Measurements from ENCODE around the gene SPDYE1. TPM values are rescaled to one million over a fixed set of nuclear protein-coding genes. Genes with fewer than 3 reads are reported as not detected.
"Not testable (repeated sequence)": the region's sequence is repeated elsewhere in the genome, so short reads cannot be mapped to it uniquely, and the experiment has no call there.

Gene SPDYE1
- total RNA-seq, 1 donor: under 0.01 TPM

GRCh38 chr7:43982848-43983247, 14.8 kb upstream of the SPDYE1 start:
- H3K9me3 ChIP-seq (ENCODE audit: low read depth, low read length); H3K27me3 ChIP-seq (ENCODE audit: insufficient read depth, low read length); H3K4me1 ChIP-seq (ENCODE audit: insufficient read depth, low read length); H3K4me3 ChIP-seq (ENCODE audit: low read length): not testable (repeated sequence)

- not testable (repeated sequence) for H3K27me3 ChIP-seq (ENCODE audit: insufficient read depth, low read length); H3K4me1 ChIP-seq (ENCODE audit: insufficient read depth, low read length); H3K4me3 ChIP-seq (ENCODE audit: low read length); H3K9me3 ChIP-seq (ENCODE audit: low read depth, low read length)
These were observed 14.0 kb upstream of the SPDYE1 start for GRCh38 chr7:43983736-43984135.

- not testable (repeated sequence) for H3K27me3 ChIP-seq (ENCODE audit: insufficient read depth, low read length); H3K4me1 ChIP-seq (ENCODE audit: insufficient read depth, low read length); H3K4me3 ChIP-seq (ENCODE audit: low read length)
These were observed 11.5 kb upstream of the SPDYE1 start for GRCh38 chr7:43985904-43986864.

GRCh38 chr7:43987476-43987875, 10.2 kb upstream of the SPDYE1 start:
- not testable (repeated sequence) for H3K4me1 ChIP-seq (ENCODE audit: insufficient read depth, low read length); H3K9me3 ChIP-seq (ENCODE audit: low read depth, low read length); H3K27me3 ChIP-seq (ENCODE audit: insufficient read depth, low read length); H3K4me3 ChIP-seq (ENCODE audit: low read length)

More at GRCh38 chr7:43985904-43986864, 11.5 kb upstream of the SPDYE1 start:
- H3K9me3 ChIP-seq (ENCODE audit: low read depth, low read length): not testable (repeated sequence)

DNA sequence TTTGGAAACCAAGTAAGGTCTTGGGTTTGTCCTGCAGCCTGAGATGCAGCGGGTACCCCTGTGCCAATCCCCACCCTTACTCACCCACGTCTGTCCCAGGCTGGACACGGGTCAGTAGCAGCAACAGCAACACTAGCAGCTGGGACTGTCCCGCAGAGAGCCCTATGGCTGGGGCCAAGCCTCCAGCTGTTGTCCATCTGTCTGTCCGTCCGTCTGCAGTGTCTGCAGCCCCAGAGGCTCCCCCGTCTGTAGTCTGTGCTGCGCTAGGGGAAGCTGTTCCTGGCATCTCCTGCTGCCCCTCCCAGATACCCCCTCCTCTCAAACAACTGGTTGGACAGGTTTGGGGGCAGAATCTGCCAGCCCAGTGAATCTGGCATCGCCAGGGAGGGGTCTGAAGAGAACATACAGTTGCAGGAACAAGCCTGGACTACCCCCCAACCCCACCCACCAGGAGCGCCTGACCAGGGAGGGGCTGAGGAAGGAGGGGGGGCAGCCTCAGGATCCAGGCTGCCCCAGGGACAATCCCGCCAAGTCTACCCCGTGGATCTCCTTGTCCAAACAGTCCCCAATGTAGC, 7.6 kb upstream of the SPDYE1 start:
- not testable (repeated sequence) for H3K4me1 ChIP-seq (ENCODE audit: insufficient read depth, low read length); H3K27me3 ChIP-seq (ENCODE audit: insufficient read depth, low read length); H3K4me3 ChIP-seq (ENCODE audit: low read length); H3K9me3 ChIP-seq (ENCODE audit: low read depth, low read length)

GRCh38 chr7:43990829-43991228, 6.9 kb upstream of the SPDYE1 start:
- H3K9me3 ChIP-seq (ENCODE audit: low read depth, low read length); H3K4me3 ChIP-seq (ENCODE audit: low read length); H3K4me1 ChIP-seq (ENCODE audit: insufficient read depth, low read length); H3K27me3 ChIP-seq (ENCODE audit: insufficient read depth, low read length): not testable (repeated sequence)

DNA sequence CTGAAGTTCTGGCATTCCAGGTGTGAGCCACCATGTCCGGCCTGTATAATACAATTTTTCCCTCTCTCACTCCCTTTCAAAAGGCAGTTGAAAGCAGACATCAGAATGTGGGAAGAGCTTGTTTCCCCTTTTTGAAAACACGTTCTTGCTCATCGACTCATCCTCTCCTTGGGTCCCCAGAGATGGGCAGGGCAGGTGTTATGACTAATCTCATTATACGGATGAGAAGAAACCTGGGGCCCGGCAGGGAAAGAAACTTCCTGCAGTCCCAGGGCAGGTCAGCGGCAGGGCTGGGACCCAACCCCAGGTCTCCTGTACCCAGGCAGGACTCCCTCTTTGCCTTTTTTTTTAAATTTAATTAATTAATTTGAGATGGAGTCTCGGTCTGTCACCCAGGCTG, 4.8 kb upstream of the SPDYE1 start:
- not testable (repeated sequence) for H3K27me3 ChIP-seq (ENCODE audit: insufficient read depth, low read length); H3K9me3 ChIP-seq (ENCODE audit: low read depth, low read length); H3K4me1 ChIP-seq (ENCODE audit: insufficient read depth, low read length); H3K4me3 ChIP-seq (ENCODE audit: low read length)

GRCh38 chr7:43994681-43995080, 3.0 kb upstream of the SPDYE1 start:
- H3K4me3 ChIP-seq (ENCODE audit: low read length); H3K9me3 ChIP-seq (ENCODE audit: low read depth, low read length): not testable (repeated sequence)

GRCh38 chr7:44012081-44012480, 14.4 kb downstream of the SPDYE1 start:
- not testable (repeated sequence) for H3K9me3 ChIP-seq (ENCODE audit: low read depth, low read length); H3K4me3 ChIP-seq (ENCODE audit: low read length); H3K27me3 ChIP-seq (ENCODE audit: insufficient read depth, low read length); H3K4me1 ChIP-seq (ENCODE audit: insufficient read depth, low read length)

More at GRCh38 chr7:43994681-43995080, 3.0 kb upstream of the SPDYE1 start:
- H3K27me3 ChIP-seq (ENCODE audit: insufficient read depth, low read length); H3K4me1 ChIP-seq (ENCODE audit: insufficient read depth, low read length): not testable (repeated sequence)

GRCh38 chr7:44015090-44015489, 17.4 kb downstream of the SPDYE1 start:
- not testable (repeated sequence) for H3K4me3 ChIP-seq (ENCODE audit: low read length); H3K9me3 ChIP-seq (ENCODE audit: low read depth, low read length); H3K27me3 ChIP-seq (ENCODE audit: insufficient read depth, low read length)
- peaks cover 21% of the 10 kb centered on the region for H3K4me1 ChIP-seq (ENCODE audit: insufficient read depth, low read length)

- peak overlapping the region; percentile 72 for H3K4me3 ChIP-seq (ENCODE audit: low read length)
- H3K27me3 ChIP-seq (ENCODE audit: insufficient read depth, low read length); H3K9me3 ChIP-seq (ENCODE audit: low read depth, low read length): not testable (repeated sequence)
- H3K4me1 ChIP-seq (ENCODE audit: insufficient read depth, low read length): peaks cover 21% of the 10 kb centered on the region
These were observed 21.4 kb downstream of the SPDYE1 start for GRCh38 chr7:44018857-44019807.

- H3K4me3 ChIP-seq (ENCODE audit: low read length); H3K9me3 ChIP-seq (ENCODE audit: low read depth, low read length); H3K27me3 ChIP-seq (ENCODE audit: insufficient read depth, low read length): not testable (repeated sequence)
- H3K4me1 ChIP-seq (ENCODE audit: insufficient read depth, low read length): peaks cover 21% of the 10 kb centered on the region
These were observed 22.1 kb downstream of the SPDYE1 start for GRCh38 chr7:44019825-44020224.

- H3K27me3 ChIP-seq (ENCODE audit: insufficient read depth, low read length); H3K4me3 ChIP-seq (ENCODE audit: low read length); H3K9me3 ChIP-seq (ENCODE audit: low read depth, low read length): not testable (repeated sequence)
- H3K4me1 ChIP-seq (ENCODE audit: insufficient read depth, low read length): peaks cover 21% of the 10 kb centered on the region
These were observed 24.4 kb downstream of the SPDYE1 start for GRCh38 chr7:44022069-44022468.

GRCh38 chr7:44022796-44023467, 25.2 kb downstream of the SPDYE1 start:
- H3K4me1 ChIP-seq (ENCODE audit: insufficient read depth, low read length): peaks cover 17% of the 10 kb centered on the region
- H3K27me3 ChIP-seq (ENCODE audit: insufficient read depth, low read length); H3K4me3 ChIP-seq (ENCODE audit: low read length); H3K9me3 ChIP-seq (ENCODE audit: low read depth, low read length): not testable (repeated sequence)

DNA sequence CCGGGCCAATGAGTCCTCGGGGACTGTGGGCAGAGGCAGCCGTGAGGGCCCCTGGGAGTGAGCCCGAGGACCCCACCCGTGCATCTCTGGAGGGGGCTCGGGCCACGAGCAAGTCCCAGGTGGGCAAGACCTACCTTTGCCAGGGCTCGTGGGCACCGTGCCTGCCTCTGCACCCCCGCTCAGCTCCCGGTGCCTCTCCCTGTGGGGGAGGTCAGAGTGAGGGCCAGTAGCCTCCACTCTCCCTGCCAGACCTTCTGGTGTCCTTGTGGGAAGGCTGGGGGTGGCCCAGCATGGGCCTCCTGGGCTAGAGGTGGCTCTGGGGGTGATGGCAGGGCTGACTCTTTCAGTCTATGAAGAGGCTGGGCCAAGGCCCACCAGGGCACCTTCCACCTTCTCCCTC, 31.7 kb downstream of the SPDYE1 start:
- not testable (repeated sequence) for H3K4me3 ChIP-seq (ENCODE audit: low read length); H3K9me3 ChIP-seq (ENCODE audit: low read depth, low read length); H3K4me1 ChIP-seq (ENCODE audit: insufficient read depth, low read length); H3K27me3 ChIP-seq (ENCODE audit: insufficient read depth, low read length)

Measured in mononuclear cell (primary cell).